C4-2B (cell line): ENCODE data around the gene ADORA2A.

Source experiments
- ZFX ChIP-seq: fragments of 450-650 bp; IDR thresholded peaks from 2 replicates; pipeline ENCODE4 v1.6.1; 2017
- TF ChIP-seq, protein P1 (sequence below): fragments of 450-650 bp; conservative IDR thresholded peaks from 2 replicates; pipeline ENCODE4 v1.5.1; 2017; ENCODE audit warnings: mild to moderate bottlenecking

DNA sequence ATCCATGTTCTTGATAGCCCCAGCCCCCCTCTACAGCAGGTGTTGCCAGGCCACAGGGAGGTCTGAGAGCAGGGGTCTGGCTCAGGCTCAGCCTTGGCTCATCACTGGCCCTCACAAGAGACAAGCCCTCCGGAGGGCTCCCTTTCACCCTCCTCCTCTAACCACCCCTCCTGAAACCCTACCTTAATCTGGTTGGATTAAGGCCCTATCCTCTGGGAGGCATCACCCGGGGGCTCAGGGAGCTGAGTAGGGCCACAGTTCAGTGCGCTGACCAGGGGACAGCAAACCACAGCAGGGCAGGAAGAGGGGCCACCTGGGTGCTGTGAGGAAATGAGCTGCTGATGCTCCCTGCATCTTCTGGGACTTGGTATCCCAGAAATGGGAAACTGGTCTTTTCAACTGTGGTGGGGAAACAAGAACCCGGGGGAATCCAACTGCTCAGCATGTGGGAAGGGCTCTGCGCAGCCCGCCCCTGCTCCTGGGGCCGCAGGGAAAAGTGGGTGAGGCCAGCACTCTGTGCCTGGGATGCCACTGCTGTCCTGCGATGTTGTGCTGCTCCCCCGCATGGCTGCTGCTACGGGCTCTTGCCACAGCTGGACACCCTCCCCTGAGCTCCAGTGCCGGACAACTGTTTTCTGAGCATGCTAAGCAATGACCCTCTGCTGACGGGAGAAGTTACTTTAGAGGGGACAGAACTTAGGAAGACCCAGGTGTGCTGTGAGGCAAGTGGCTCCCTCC lies 17.5 kb downstream of the ADORA2A start:
- TF ChIP-seq, protein P1, sequence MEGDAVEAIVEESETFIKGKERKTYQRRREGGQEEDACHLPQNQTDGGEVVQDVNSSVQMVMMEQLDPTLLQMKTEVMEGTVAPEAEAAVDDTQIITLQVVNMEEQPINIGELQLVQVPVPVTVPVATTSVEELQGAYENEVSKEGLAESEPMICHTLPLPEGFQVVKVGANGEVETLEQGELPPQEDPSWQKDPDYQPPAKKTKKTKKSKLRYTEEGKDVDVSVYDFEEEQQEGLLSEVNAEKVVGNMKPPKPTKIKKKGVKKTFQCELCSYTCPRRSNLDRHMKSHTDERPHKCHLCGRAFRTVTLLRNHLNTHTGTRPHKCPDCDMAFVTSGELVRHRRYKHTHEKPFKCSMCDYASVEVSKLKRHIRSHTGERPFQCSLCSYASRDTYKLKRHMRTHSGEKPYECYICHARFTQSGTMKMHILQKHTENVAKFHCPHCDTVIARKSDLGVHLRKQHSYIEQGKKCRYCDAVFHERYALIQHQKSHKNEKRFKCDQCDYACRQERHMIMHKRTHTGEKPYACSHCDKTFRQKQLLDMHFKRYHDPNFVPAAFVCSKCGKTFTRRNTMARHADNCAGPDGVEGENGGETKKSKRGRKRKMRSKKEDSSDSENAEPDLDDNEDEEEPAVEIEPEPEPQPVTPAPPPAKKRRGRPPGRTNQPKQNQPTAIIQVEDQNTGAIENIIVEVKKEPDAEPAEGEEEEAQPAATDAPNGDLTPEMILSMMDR: no peak
- TF ChIP-seq ZFX: no peak
